Erythroblast (primary cell): ENCODE data around the gene SPSB1.

ENCODE experiments used
- GATA1 ChIP-seq: IDR thresholded peaks from 2 replicates; pipeline ENCODE4 v1.6.1; 2011; ENCODE audit warnings: low read depth, mild to moderate bottlenecking, control low read depth, low read length, moderate library complexity
- POLR2A ChIP-seq: IDR thresholded peaks from 2 replicates; pipeline ENCODE4 v1.6.1; 2011; ENCODE audit warnings: mild to moderate bottlenecking, low read length

DNA sequence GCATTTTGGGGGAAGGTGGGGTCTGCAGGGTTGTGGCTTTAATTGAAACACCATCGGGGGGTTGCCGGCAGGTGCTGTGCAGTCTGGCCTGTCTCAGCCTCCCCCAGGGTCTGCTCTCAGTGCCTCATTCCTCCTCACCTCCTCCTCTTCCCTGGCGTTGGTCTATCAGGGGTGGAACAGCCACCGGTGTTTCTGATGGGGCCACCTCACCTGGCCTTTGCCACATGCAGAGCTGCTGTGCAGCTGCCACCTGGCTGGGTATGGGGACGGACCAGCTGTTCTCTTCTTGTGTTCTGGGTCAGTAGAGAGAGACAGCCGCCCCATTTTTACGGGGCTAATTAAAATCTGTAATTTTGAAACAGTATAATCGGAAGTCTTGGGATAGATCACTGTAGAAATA is 53.9 kb downstream of the SPSB1 start:
- TF ChIP-seq POLR2A (no peak), GATA1 (no peak)
